Upper lobe of left lung (tissue), 6 donors: ENCODE measurements around the gene HS3ST6. TPM values are rescaled to one million over a fixed set of nuclear protein-coding genes. Genes with fewer than 3 reads are reported as not detected.
"Not testable (repeated sequence)": the region's sequence is repeated elsewhere in the genome, so short reads cannot be mapped to it uniquely, and the experiment has no call there.

Experiments
- ATAC-seq, 2 donors: fragments of 200-7000 bp; cut with Tn5 transposase; one replicate each; pipeline ENCODE4 v1.9.1; 2022; ENCODE audit warnings: mild to moderate bottlenecking in 2 of 2, moderate library complexity in 2 of 2; ENCODE audit not compliant: low FRiP score in 2 of 2
- DNase-seq, 2 donors: peaks; one replicate each; pipeline ENCODE4 v3.0.0-alpha.2; 2019 to 2020
- H3K27ac ChIP-seq, 4 donors: fragments of 200-600 bp; sonication (generic); one replicate each; pipeline ENCODE4 v1.5.1; 2016 to 2019
- H3K27me3 ChIP-seq, 4 donors: fragments of 200-600 bp; sonication (generic); one replicate each; pipeline ENCODE4 v1.5.1; 2017 to 2019
- H3K36me3 ChIP-seq, 4 donors: fragments of 200-600 bp; sonication (generic); one replicate each; pipeline ENCODE4 v1.5.1; 2016 to 2019
- H3K4me1 ChIP-seq, 4 donors: fragments of 200-600 bp; sonication (generic); one replicate each; pipeline ENCODE4 v1.5.1; 2018 to 2019
- H3K4me3 ChIP-seq, 4 donors: fragments of 200-600 bp; sonication (generic); one replicate each; pipeline ENCODE4 v1.5.1; 2017 to 2019; ENCODE audit warnings: mild to moderate bottlenecking in 2 of 4, moderate library complexity in 1 of 4
- H3K9me3 ChIP-seq, 4 donors: fragments of 200-600 bp; sonication (generic); one replicate each; pipeline ENCODE4 v1.5.1; 2018 to 2019
- CTCF ChIP-seq, 6 experiments: fragments of 450-650 bp in 4 of 6; fragments of 200-600 bp in 2 of 6; sonication (generic) in 2 of 6; IDR thresholded peaks; one replicate each; pipeline ENCODE4 v1.5.1; 2016 to 2019; ENCODE audit warnings: antibody characterized with exemption in 6 of 6
- EP300 ChIP-seq, 4 donors: sonication (generic); formaldehyde crosslinking; IDR thresholded peaks; one replicate each; pipeline ENCODE4 v1.5.1; 2017; ENCODE audit warnings: antibody characterized with exemption in 4 of 4, control low read depth in 2 of 4
- POLR2A ChIP-seq, 4 donors: fragments of 450-650 bp; IDR thresholded peaks; one replicate each; pipeline ENCODE4 v1.5.1; 2016 to 2017; ENCODE audit warnings: antibody characterized with exemption in 4 of 4, mild to moderate bottlenecking in 2 of 4
- POLR2AphosphoS5 ChIP-seq, 2 donors: sonication (generic); formaldehyde crosslinking; IDR thresholded peaks; one replicate each; pipeline ENCODE4 v1.5.1; 2017; ENCODE audit warnings: antibody characterized with exemption in 2 of 2
- WGBS, 2 donors: methylation state at CpG; one replicate each; pipeline ENCODE4 v1.1.5; 2017 to 2018; 5-methylcytosine and 5-hydroxymethylcytosine counted together
- total RNA-seq, 6 donors: library from RNA; depleted of rRNA in 4 of 6; stranded (reverse); fragments of >200 nt in 4 of 6; gene quantifications; one replicate each; pipeline versions ENCODE4 v1.1.0 to v1.2.1, GENCODE V29; 2016 to 2021
- donor health status: DM: no; HTN: no; CAD: no; lungs with moderate emphysema.
- donor health status: DM: no; HTN: yes; CAD: no; lungs with severe emphysema.

HS3ST6 gene
- total RNA-seq, 6 donors from 2014 or later = 0.44 to 4.0 (median 0.95) TPM; not detected in 2

- Histone ChIP-seq H3K4me1 (peaks cover 0 to 17% (median 9%) of the 10 kb centered on the region in 4 donors), H3K9me3 (no peaks in the 10 kb centered on the region), H3K27ac (peak overlapping the region in 2 of 4 donors; percentile 45 to 57), H3K4me3 (no peak overlapping the region), H3K36me3 (no peaks in the 10 kb centered on the region), H3K27me3 (no peaks in the 10 kb centered on the region)
- TF ChIP-seq EP300 (IDR thresholded peaks at IDR 0.05) = no peak
- TF ChIP-seq CTCF (IDR thresholded peaks at IDR 0.05) = no peak
- no peak for TF ChIP-seq POLR2A (IDR thresholded peaks at IDR 0.05)
- TF ChIP-seq POLR2AphosphoS5 (IDR thresholded peaks at IDR 0.05) = no peak
- peak; percentile 8 to 16 for ATAC-seq
- DNase-seq = peak; percentile 37 to 80
- WGBS, 2 donors = 62 to 66% methylated on average over 8 to 9 of the region's 9 CpGs
These were observed 17.8 kb downstream of the HS3ST6 start for GRCh38 chr16:1900452-1900774.

GRCh38 chr16:1899641-1900451 lies 18.4 kb downstream of the HS3ST6 start:
- H3K4me3 ChIP-seq = no peak overlapping the region
- no peaks in the 10 kb centered on the region for H3K36me3 ChIP-seq
- DNase-seq (peak in 1 of 2 donors; percentile 74), ATAC-seq (peak; percentile 38 to 66)
- TF ChIP-seq POLR2AphosphoS5 (IDR thresholded peaks at IDR 0.05) (no peak), POLR2A (IDR thresholded peaks at IDR 0.05) (no peak), EP300 (IDR thresholded peaks at IDR 0.05) (no peak), CTCF (IDR thresholded peaks at IDR 0.05) (no peak)
- peak overlapping the region in 2 of 4 donors; percentile 45 to 57 for H3K27ac ChIP-seq
- 80 to 81% methylated on average over 15 to 16 of the region's 16 CpGs for WGBS, 2 donors
- peaks cover 0 to 14% (median 7%) of the 10 kb centered on the region in 4 donors for H3K4me1 ChIP-seq
- no peaks in the 10 kb centered on the region for H3K27me3 ChIP-seq
- H3K9me3 ChIP-seq = no peaks in the 10 kb centered on the region

DNA sequence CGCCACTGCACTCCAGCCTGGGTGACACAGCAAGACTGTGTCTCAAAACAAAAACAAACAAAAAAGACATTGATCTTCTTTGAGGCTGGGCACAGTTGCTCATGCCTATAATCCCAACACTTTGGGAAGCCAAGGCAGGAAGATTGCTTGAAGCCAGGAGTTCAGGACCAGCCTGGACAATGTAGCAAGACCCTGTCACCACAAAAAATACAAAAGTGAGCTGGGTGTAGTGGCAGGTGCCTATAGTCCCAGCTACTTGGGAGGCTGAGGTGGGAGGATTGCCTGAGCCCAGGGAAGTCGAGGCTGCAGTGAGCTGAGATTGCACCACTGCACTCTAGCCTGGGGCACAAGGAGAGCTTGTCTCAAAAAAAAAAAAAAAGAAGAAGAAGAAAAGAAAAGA lies 20.5 kb downstream of the HS3ST6 start:
- H3K4me3 ChIP-seq, H3K9me3 ChIP-seq, ATAC-seq, H3K36me3 ChIP-seq, H3K4me1 ChIP-seq, H3K27ac ChIP-seq, DNase-seq, H3K27me3 ChIP-seq: not testable (repeated sequence)
- 79 to 88% methylated on average over 2 of the region's 2 CpGs for WGBS, 2 donors

DNA sequence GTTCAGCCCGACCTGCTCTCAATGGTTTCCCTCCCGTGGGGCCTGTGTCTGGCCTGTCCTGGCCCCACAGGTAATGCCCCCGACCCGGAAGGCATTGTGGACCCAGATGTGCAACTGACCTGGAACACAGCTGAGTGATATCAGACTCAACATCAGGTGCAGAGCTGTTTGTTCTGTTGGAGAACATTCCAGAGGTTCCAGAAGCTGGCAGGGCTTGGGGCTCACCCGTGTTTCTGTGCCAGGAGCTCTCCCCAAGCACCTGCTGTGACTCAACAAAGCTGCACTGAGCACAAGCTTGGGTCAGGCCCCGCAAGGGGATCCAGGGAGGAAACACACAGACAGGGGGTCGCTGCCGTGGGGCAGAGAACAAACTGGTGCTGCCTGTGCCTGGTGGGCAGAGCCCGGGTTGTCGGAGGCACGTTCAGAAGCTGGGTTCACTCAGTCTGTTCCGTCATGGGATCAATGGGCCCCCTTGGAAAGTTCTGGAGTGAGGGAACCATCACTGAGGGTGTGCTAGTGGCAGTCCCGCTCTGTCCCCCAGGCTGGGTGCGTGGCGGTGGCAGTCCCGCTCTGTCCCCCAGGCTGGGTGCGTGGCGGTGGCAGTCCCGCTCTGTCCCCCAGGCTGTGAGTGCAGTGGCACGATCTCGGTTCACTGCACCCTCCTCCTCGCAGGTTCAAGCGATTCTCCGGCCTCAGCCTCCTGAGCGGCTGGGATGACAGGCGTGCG lies 22.1 kb downstream of the HS3ST6 start:
- no peaks in the 10 kb centered on the region for H3K27me3 ChIP-seq
- H3K36me3 ChIP-seq = no peaks in the 10 kb centered on the region
- H3K27ac ChIP-seq = peak overlapping the region in 3 of 4 donors; percentile 5 to 27 (median 23)
- no peak for TF ChIP-seq CTCF (IDR thresholded peaks at IDR 0.05)
- TF ChIP-seq POLR2AphosphoS5 (IDR thresholded peaks at IDR 0.05) = no peak
- TF ChIP-seq EP300 (IDR thresholded peaks at IDR 0.05) = no peak
- TF ChIP-seq POLR2A (IDR thresholded peaks at IDR 0.05) = no peak
- no peak overlapping the region for H3K4me3 ChIP-seq
- DNase-seq (peak in 1 of 2 donors; percentile 64), ATAC-seq (no peak)
- no peaks in the 10 kb centered on the region for H3K9me3 ChIP-seq
- H3K4me1 ChIP-seq = peaks cover 0 to 7% (median 2%) of the 10 kb centered on the region in 4 donors
- 74 to 78% methylated on average over 10 to 27 of the region's 27 CpGs for WGBS, 2 donors

DNA sequence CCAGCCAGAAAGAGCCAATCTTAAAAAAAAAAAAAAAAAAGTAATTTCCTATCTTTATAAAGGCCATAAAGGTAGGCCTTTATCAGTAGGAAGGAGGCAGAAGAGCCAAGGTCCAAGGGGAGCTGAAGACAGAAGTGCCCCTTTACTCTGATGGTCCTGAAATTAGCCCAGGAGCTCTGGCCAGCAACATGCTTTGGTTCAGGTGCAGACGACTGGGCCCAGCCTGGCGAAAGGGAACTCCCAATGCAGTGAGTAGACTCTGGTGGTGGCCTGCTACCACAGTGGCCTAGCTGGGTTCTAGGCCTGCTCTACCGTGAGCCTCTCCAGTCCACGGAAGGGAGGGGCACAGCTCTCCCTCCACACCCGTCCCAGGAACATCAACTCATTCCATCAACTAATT lies 23.1 kb downstream of the HS3ST6 start:
- H3K4me1 ChIP-seq = peaks cover 0 to 3% (median 0%) of the 10 kb centered on the region in 4 donors
- H3K27ac ChIP-seq = no peak overlapping the region
- no peaks in the 10 kb centered on the region for H3K36me3 ChIP-seq
- WGBS, 2 donors = 78 to 83% methylated on average over 2 to 5 of the region's 5 CpGs
- ATAC-seq (no peak), DNase-seq (no peak)
- no peak for TF ChIP-seq EP300 (IDR thresholded peaks at IDR 0.05)
- TF ChIP-seq POLR2AphosphoS5 (IDR thresholded peaks at IDR 0.05) = no peak
- no peak for TF ChIP-seq POLR2A (IDR thresholded peaks at IDR 0.05)
- TF ChIP-seq CTCF (IDR thresholded peaks at IDR 0.05) = no peak
- H3K27me3 ChIP-seq = no peaks in the 10 kb centered on the region
- H3K9me3 ChIP-seq = no peaks in the 10 kb centered on the region
- no peak overlapping the region for H3K4me3 ChIP-seq
